CD4-positive, alpha-beta T cell treated with Interleukin-4 for 1 hour (primary cell): Measurements from ENCODE around the gene HSPA14.
"Not testable (repeated sequence)": the region's sequence is repeated elsewhere in the genome, so short reads cannot be mapped to it uniquely, and the experiment has no call there.

ENCODE experiments used
- DNase-seq, 2 donors: peaks; one replicate each; pipeline ENCODE4 v3.0.0-alpha.2; 2020 to 2022

The HSPA14 gene

DNA sequence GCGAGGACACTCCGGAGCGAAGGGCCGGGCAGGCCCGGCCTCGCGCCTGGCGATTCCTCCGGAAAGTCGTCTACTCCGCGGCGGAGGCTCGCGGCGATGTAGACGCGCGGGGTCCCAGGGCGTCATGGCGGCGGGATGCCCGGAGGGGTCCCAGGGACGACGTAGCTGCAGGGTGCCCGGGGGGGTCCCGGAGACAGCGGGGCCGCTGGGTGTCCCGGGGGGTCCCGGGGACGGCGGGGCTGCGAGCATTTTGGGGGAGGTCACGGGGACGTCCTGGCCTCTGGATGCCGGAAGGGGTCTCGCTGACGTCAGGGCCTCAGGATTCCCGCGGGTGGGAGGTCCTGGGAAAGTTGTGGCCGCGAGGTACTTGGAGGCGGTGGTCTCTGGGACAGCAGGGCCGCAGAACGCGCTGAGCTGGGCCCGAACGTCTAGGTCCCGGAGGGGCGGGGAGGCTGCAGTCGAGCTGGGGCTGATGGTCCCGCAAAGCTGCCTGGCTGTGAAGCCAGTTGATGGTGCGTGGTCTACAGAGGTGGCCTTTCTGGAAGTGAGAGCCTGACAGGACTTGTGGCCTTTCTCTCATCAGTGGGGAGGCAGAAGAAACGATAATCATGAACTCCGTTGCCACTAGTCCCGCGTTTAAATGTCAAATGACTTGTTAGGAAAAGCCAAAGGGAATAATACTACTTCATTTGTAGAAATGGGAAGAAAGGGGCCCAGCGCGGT lies 637 bp downstream of the HSPA14 start:
- peak; percentile 16 to 23 for DNase-seq

DNA sequence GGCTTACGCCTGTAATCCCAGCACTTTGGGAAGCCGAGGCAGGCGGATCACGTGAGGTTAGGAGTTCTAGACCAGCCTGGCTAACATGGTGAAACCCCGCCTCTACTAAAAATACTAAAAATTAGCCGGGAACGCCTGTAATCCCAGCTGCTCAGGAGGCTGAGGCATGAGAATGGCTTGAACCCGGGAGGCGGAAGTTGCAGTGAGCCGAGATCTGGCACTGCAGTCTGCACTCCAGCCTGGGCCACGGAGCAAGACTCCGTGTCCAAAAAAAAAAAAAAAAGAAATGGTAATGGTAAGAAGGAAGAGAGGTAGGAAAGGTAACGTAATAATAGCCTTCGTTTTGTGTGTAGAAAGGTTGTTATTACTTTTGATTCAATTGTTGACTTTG lies 1.2 kb downstream of the HSPA14 start:
- no peak for DNase-seq

DNA sequence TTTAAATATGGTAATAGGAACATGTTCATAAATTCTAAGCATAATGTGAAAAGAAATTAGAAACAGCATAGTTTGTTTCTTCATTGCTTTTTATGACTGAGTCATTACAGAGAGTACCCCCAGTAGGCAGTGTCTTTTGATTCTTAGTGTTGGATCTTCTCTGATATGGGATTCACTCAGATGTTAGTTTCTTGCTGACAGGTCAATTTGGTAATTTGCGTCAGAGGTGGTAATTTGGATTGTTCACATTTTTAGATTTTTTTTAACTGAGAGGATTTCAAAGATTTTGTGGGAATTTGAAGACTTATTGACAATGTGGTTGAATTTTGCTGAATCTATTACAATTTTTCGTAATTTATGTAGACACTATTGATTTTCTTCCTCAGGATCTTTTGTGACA lies 2.1 kb downstream of the HSPA14 start:
- DNase-seq = no peak

DNA sequence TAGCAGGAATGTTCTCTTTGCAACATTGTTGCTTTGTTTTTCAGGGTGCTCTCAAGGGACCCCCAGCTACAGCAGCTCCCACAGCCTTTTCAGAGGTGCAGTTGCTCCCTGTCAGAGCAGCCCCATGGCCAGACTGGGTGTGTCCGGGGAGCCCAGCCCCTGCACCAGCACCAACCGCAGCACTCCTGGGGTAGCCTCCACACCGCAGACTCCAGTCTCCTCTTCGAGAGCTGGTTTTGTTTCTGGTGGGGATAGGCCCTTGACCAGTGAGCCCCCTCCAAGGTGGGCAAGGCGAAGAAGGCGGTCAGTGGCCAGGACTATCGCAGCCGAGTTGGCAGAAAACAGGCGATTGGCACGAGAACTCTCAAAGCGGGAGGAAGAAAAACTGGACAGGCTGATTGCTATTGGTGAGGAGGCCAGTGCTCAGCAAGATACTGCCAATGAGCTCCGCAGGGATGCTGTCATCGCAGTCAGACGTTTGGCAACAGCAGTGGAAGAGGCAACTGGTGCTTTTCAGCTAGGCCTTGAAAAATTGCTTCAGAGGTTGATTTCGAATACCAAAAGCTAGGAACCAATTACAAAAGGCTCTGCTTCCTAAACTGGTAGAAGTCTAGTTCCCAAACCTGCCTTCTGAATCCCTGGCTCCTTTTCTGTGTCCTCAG lies 5.4 kb downstream of the HSPA14 start:
- no peak for DNase-seq

DNA sequence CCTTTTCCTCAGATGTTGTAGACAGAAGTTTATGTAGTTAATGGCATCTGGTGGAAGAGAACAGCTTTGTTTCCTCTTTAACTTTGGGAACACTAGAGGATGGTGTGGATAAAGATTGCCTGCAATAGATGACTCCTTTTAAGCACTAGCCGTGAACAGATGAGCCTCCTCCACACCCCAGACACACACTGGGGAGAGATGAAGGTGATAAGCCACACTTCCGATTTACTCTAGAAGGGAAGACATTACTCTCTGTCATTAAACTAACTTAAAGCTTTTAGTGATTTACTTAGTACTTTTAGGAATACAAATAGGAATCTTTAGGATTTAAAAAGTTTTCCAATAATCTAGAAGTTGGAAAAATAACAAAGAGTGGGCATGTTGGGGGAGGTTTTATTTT lies 6.8 kb downstream of the HSPA14 start:
- no peak for DNase-seq

DNA sequence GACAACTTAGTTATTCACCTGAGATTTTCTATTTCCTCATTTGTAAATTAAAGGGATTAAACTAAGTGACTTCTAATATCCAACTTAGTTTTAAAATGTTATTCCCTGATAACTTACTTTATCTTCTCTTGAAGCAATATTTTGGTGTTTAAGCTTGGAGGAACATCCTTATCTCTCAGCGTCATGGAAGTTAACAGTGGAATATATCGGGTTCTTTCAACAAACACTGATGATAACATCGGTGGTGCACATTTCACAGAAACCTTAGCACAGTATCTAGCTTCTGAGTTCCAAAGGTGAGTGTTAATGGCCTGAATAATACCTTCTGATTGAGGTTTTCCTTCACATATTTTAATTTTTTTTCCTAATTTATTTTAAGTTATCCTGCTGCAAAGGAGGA lies 14.1 kb downstream of the HSPA14 start:
- DNase-seq = no peak

DNA sequence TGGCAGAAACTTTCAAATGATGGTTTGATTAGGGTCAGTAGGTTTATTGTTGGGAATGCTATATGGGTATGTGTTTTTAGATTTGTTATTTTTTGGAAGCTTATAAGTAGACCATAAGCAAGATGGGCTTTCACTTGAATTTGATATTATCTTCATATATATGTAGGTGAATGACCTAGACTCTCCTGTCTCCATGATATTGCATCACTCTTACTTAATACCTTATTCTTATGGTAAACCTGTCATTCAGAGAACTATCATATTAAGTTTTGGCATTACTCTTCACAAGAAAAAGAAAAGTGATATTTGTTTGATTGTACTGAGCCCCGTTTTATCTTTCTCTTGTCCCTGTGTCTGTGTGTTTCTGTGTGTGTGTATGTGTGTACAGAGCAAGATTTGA lies 17.3 kb downstream of the HSPA14 start:
- no peak for DNase-seq

DNA sequence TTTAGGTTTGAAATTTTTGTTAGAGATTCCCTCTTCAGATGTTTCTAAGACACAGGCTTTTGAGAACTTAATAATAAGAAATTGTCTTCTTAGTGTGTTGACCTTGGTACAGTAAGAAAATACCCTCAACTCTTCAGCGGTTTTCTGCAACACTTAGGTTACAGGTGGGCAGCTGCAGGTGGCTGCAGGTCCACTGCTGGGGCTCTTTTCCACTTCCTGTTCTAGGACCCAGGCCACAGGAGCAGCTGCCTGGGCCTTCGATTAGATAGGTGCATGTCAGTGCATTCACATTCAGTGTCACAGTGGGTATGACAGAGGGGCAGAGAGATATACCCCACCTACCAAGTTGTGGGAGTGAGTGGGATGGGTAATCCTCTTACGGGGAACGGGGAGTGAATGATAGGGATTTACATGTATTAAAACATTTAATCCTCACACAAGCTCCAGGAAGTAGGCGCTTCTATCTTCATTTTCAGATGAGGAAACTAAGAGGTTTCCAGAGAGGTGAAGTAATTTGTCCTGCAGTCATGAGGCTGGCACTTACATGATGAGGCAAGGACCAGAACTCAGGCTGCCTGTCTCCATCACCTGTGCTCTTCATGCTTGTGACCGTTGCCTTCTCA lies 20.3 kb downstream of the HSPA14 start:
- DNase-seq = no peak

DNA sequence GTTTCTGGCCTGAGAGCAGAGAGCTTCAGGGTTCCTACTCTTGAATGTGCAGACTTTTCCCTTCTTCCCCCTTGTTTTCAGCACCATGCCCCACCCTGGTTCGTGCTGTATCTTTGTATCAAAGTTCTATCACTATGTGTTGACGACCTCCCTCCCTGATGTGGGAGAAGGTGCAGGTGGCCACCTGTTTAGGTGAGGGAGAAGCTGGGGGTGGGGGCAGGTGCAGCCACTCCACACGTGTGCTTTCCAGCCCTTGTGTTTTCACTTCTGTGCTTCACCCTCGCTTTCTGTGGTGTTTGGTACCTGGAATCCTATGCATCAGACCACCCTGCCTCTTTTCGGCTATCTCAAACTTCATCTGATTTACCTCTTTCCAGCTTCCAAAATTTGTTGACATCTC lies 20.9 kb downstream of the HSPA14 start:
- no peak for DNase-seq

DNA sequence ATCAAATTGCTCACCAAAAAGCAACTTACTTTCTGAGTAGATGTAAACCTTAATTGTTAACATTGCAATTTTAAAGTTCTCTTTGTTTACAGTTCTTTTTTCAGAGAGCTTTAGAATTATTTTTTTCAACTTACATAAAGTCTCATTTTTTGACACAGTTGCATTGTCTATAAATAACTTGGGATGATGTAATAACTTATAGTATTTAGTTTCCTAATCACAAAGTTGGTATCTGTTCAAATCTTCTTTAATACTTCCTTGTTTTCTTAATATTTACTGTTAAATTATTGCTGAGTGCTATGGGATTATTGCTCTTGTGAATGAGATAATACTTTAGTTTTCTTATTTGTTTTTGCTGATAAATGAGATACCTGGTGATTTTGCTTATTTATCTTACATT lies 21.7 kb downstream of the HSPA14 start:
- DNase-seq = no peak

DNA sequence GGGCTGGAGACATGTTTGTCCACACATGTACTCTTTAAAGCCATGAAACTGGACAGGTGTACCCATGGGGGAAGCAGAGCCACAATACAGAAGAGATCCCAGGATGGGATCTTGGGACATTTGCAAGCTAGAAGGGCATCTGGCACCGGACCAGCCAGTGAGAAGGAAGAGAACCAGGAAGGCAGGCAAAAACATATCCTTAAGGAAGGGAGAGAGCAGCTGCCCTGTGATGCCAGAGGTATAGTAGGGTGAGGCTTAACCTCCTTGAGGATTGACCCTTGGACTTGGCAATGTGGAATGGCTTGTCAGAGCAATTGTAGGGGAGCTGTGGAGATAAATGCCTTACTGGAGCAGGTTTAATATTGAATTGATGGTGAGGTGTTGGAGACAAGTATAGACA lies 22.7 kb downstream of the HSPA14 start:
- DNase-seq = no peak

DNA sequence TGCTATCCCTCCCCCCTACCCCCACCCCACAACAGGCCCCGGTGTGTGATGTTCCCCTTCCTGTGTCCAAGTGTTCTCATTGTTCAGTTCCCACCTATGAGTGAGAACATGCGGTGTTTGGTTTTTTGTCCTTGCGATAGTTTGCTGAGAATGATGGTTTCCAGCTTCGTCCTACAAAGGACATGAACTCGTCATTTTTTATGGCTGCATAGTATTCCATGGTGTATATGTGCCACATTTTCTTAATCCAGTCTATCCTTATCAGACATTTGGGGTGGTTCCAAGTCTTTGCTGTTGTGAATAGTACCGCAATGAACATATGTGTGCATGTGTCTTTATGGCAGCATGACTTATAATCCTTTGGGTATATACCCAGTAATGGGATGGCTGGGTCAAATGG lies 26.4 kb downstream of the HSPA14 start:
- DNase-seq = not testable (repeated sequence)

DNA sequence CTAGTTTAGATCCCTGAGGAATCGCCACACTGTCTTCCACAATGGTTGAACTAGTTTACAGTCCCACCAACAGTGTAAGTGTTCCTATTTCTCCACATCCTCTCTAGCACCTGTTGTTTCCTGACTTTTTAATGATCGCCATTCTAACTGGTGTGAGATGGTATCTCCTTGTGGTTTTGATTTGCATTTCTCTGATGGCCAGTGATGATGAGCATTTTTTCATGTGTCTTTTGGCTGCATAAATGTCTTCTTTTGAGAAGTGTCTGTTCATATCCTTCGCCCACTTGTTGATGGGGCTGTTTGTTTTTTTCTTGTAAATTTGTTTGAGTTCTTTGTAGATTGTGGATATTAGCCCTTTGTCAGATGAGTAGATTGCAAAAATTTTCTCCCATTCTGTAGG lies 26.8 kb downstream of the HSPA14 start:
- DNase-seq = not testable (repeated sequence)

DNA sequence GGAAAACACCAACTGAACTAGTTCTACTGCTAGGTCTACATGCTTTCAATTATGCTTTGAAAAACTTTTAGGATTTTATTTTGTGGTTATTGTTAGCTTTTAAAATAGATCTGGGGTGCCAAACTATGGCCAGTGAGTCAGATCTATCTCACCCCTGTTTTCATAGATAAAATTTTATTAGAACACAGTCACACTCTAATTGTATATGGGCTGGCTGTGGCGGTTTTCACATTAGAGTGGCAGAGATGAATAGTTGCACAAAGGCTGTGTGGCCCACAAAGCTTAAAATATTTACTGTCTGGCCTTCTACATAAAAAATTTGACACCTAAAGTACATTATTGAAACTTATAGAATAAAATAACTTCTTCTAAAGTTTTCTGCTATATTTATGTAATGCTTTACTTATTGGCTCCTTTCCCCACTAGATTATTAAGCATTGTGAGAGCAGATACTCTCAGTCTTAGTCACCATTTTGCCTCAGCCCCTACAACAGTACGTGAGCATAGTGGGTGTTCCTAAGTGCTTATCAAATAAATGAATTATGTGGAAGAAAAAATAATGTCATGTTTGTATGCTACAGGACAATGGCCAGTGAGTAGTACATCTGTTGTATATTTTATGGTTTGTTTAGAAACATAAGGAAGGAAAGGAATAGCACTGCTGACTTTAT lies 35.1 kb downstream of the HSPA14 start:
- no peak for DNase-seq

DNA sequence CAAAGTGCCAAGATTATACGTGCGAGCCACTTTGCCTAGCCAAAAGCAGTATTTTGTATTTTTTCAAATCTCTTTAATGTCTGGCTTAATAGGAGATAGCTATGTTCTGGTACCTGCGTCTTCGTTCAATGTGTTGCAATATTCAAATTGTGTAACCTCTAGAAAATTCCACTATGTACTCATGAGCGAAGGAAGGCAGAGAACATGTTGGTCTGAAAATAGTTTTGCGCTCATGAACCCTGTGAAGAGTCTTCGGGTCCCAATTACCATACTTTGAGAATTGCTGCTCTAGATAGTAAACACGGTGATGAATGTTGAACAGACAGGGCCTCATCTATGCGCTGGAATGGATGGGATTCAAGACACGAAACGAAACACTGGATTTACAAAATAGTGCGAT lies 37.8 kb downstream of the HSPA14 start:
- DNase-seq = no peak

DNA sequence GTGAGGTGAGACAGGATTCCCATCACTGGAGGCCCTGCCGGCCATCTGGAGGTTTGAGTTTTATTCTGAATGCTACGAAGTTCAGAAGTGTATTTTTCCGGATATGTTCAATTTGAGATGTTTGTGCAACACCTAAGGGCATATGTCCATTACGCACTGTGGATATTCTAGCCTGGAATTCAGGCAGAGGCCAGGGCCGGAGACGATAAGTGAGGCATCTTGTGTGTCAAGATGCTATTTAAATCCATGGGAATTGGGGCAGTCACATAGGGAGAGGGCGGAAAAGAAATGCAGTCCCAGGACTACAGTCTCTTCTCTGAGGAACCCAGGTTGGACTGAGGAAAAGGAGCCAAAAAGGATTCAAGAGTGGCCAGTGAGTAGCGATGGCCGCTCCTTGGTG lies 38.7 kb downstream of the HSPA14 start:
- no peak for DNase-seq

DNA sequence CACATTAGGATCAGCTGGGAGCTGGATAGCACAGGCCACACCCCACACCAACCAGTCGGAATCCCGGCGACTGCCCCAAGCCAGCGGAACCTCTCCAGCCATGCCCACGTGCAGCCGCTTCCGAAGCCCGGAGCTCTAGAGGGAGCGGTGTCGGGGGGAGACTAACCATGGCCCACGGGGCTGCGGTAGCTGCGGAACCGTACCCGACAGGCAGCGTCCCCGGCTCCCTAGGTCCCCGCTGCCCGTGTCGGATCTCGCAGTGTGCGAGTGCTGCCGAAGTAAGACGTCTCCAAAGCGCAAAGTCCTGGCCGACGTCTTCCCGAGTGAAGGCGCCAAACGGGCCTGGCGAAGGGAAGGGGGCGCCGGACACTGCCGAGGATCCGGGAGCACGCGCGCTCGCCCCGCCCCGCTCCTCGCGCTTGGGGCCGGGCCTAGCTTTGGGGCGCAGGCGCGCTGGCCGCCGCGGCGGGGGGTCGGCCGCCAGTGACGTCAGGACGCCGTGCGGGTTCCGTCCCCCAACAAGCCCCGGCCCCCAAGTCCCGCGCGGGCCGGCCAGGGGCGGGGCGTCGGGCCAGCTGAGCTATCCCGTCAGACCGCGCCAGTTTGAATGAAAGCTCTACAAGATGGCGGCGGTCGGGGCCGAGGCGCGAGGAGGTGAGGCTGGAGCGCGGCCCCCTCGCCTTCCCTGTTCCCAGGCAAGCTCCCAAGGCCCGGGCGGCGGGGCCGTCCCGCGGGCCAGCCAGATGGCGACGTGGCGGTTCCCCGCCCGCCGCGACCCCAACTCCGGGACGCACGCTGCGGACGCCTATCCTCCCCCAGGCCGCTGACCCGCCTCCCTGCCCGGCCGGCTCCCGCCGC lies 40.4 kb downstream of the HSPA14 start, which contains the start of gene SUV39H2:
TSS of gene SUV39H2 (plus strand) at position 601 of the 858 bp plus-strand sequence. CDS start at position 624, 23 bp downstream.
- peak; percentile 93 to 94 for DNase-seq

DNA sequence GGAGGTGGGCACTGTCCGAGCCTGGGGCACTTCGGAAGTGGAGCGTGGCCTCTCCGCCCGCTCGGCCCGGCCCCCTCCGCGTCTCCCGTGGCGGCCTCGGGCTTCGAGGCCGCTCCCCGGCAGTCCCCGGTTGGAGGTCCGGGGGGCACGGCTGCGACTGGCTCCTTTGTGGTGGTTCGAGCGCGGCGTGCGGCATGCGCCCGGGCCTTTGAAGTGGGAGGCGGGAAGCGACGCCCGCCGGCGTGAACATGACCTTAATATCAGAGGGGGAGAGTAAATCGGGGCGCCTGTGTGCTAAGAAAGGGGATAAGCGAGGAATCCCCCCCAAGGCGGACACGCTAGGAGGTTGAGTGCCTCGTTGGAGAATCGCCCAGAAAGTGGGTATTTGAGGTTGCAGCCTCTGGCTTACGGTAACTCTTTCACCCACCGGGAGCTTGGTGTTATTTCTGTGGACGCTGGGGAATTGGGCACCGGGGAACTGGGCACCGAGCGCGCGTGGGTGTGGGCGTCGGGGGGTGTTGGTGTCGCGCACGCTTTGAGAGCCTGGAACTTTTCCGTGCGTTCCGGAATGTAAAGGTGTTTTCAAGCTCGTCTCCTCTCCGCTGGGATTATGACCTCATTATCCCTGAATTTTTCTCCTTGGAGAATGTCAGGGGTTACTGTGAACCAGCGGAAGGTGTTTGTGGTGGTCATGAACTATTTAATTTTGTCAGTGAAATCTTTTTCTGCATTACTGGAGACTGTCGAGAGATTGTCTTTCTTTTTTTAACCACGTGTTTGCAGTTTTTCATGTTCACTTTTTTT lies 41.2 kb downstream of the HSPA14 start:
- peak; percentile 13 to 32 for DNase-seq

DNA sequence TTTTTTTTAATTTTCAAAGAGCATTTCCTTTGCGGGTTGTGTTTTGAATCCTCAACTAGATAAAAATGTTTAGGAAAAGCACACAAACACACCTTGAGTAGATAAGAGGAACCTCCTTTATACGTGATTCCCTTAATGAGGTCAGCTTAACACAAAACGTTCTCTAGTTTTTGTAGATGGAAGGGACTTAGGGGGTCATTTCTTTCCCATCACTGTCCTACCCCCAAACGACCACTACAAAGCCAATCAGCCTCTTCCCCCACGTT lies 41.8 kb downstream of the HSPA14 start:
- no peak for DNase-seq

DNA sequence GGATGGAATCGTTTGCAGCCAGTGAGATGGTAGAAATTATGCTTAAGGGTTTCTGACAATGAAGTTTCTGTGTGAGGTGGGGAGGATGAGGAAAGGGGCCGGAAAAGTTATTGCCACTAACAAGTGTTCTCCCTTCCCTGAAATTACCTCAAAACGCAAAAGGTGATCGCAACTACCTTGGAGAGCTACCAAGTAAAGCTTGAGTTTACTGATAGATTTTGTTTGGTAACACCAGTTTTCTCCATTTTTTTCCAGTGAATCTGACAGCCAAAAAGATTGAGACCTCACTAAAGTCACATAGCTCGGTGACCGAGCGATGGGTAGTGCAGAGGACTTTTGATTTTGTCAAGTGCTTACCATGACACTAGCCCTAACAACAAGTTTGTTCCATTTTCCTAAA lies 42.1 kb downstream of the HSPA14 start:
- DNase-seq = no peak

DNA sequence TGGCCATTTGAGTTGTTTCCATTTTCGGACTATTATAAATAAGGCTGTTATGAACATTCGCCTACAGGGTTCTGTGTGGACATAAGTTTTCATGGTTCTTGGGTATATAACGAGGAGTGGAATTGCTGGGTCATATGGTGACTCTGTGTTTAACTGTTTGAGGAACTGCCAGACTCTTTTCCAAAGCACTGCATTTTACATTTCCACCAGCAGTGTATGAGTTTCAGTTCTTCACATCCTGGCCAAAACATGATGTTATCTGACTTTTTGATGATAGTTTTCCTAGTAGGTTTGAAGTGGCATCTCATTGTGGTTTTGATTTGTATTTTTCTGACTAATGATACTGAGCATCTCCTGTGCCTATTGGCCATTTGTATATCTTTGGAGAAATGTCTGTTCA lies 46.0 kb downstream of the HSPA14 start:
- no peak for DNase-seq

DNA sequence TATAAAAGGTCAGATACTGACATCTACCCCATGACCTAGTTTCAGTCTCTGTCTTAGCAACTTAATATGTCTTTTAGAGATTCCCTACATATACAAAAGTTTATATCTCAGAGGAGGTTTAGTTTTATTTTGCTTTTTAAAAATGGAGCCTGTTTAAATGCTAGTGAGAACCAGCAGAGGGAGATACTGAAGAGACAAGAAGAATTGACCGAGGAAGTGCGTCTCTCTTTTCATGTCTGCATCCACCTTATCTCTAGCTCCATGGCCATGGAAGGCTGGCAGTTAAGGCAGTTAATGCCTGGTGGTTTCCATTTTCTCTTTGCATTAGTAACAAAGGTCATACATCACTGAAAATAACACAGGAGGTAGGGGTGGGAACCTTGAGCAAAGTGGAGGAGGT lies 51.2 kb downstream of the HSPA14 start:
- peak in 1 of 2 donors; percentile 23 for DNase-seq
